MV-4-11 (cell line): ENCODE data around the gene PSMB9.
"Not testable (repeated sequence)": the region's sequence is repeated elsewhere in the genome, so short reads cannot be mapped to it uniquely, and the experiment has no call there.

Experiments
- DNase-seq: peaks from one replicate; lab custom pipeline; 2025; lab: John Stamatoyannopoulos, UW

The PSMB9 gene

GRCh38 chr6:32853541-32854375, at the start of gene PSMB9, which contains the start of gene TAP1:
Gene PSMB9 (plus strand): TSS chr6:32854192. CDS start chr6:32854230, 38 bp downstream.
Gene TAP1 (minus strand): TSS chr6:32853704. CDS start chr6:32853636, 68 bp downstream.
- peak; percentile 90 for DNase-seq

DNA sequence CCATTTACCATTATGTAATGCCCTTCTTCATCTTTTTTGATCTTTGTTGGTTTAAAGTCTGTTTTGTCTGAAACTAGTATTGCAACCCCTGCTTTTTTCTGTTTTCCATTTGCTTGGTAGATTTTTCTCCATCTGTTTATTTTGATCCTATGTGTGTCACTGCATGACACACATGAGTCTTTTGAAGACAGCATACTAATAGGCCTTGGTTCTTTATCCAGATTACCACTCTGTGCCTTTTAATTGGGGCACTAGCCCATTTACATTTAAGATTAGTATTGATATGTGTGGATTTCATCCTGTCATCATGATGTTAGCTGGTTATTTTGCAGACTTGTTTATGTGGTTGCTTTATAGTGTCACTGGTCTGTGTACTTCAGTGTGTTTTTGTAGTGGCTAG, 48.6 kb upstream of the PSMB9 start:
- DNase-seq, result not testable (repeated sequence)

DNA sequence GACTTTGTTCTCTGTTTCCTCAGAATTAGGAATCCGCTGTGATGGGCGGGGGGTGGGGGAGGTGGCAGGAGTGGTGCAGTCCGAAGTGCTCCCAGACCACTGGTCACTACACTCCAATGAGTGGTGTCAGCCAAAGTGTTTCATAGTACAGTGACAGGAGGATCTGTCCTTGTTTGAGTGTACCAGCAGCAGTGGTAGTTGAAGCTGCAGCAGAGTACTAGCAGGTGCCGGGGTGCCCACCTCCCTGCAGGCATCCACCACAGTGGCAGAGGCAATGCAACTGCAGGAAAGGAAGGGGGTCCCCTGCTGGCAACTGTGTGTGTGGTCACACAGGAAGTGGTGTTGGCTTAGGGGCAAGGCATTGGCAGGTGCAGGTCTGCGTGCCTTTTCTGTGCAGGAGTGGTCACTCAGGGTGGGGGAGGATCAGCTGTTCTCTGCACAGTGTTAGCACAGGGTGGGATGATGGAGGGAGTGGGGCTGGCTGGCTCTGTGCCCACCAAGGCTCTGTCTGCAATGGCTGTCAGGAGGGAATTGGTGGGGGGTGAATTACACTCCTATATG, 46.9 kb upstream of the PSMB9 start:
- DNase-seq, result no peak

GRCh38 chr6:32809171-32809570, 44.8 kb upstream of the PSMB9 start:
- DNase-seq, result no peak

GRCh38 chr6:32814145-32814544, 39.8 kb upstream of the PSMB9 start:
- DNase-seq, result peak; percentile 33

- no peak for DNase-seq
These were observed 38.9 kb upstream of the PSMB9 start for GRCh38 chr6:32815115-32815514.

DNA sequence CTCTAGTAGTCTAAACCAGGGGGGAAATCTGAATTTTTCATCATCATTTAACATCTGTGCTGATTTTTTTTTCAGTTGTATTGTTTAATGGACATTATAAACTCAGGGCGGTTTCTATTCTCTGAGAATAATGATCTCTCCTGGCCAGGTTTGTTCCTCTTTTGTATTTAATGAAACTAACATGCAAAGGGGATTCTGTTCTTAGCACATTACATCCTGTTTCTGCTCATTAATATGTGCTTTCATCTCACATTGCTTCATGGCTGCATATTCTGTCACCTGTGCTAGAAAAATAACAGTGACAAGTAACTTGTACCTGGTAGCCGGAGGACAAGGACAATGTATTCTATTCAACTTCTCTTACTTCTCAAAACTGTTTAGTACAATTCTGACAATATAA, 38.0 kb upstream of the PSMB9 start:
- DNase-seq, result peak; percentile 27

GRCh38 chr6:32816746-32817204, 37.2 kb upstream of the PSMB9 start, which contains the start of gene HLA-DOB:
Gene HLA-DOB (minus strand): TSS chr6:32817002. CDS start chr6:32816951, 51 bp downstream.
- no peak for DNase-seq

DNA sequence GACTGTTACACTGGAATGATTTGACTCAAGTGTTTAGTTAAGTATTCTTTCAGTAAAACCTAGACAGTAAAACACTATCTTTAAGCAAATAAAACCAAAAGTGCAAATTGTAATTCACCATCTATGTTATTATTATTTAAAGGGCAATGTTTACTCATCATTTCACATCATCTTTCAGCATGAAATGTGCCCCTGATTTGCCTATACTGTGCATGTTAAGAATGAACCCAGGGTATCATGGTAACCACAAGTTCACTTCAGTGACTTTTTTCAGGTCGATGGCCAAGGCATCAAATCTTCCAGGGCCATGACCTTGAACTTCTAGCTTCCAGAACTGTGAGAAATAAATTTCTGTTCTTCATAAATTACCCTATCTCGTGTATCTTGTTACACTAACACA, 35.1 kb upstream of the PSMB9 start:
- DNase-seq, result no peak

DNA sequence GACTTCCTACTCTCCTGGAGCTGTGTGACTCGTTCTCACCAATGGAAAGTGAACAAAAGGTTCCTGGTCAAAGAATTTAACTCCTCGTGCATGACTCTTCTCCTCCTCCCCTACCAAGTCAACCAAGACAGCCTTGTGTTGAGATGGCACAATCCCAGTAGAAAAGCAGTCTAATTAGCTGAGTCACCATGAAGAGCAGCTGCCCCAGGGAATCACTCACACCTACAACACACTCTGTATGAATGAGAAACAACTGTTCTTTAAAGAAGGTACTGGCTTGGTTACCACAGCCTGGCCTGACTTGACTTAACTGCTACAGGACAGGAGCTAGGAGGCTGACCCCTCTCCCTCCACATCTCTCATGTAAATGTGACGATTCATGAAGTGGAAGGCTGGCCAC, 34.3 kb upstream of the PSMB9 start:
- DNase-seq, result no peak

GRCh38 chr6:32825966-32826365, 28.0 kb upstream of the PSMB9 start:
- DNase-seq, result no peak

DNA sequence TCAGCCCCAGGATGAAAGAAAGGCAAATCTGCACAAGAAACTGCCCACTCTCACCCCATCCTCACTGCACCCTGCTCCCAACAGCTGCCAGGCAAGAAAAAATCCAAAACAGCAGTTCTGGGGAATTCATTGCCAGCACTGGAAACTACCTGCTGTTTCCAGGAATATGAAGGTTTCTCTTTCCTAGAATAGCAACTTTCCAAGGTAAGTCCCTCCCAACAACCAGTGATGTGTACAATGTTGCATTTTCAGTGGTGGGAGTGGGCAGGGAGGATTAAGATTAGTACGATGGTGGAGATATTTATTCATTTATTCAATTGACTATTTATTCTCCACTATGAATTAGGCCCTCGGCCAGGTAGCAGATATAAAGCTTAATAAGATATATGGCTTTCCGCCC, 27.0 kb upstream of the PSMB9 start:
- no peak for DNase-seq

GRCh38 chr6:32829495-32829894, 24.5 kb upstream of the PSMB9 start:
- DNase-seq, result no peak

DNA sequence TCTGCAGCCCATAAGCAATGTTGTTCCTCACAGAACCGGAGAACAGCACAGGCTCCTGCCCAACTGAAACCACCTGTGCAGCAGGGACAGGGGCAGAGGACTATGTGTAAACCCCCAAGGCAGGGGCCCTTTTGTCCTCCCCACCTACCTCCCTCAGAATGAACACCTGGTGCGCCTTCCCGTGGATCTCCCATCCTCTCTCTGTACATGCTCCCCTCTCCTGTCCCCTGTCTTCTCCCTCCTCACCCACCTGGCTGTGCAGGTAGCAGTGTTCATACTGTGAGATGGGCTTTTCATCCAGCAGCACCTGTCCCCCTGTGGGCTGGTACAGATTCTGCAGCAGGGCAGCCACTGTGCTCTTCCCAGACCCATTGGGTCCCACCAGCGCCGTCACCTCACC, 24.0 kb upstream of the PSMB9 start:
- no peak for DNase-seq

DNA sequence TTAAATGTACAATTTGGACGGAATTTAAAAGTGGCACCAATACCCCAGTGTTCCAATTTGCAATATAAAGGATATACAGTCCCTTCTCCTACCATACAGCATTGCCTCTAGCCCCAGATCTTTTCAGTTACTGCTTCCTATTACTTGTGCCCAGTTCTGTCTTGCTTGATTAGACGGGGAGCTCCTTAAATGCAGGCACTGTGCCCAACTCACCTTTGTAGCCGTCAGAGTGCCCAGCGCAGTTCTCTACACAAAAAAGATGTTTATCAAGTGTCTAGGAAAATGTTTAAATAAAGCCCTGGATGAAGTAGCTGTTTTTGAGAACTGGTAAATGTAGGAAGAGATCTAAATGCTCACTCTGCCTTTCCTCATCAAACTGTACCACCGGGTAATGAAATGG, 23.1 kb upstream of the PSMB9 start:
- no peak for DNase-seq

GRCh38 chr6:32832535-32832934, 21.5 kb upstream of the PSMB9 start:
- no peak for DNase-seq

GRCh38 chr6:32833664-32834063, 20.3 kb upstream of the PSMB9 start:
- no peak for DNase-seq

- no peak for DNase-seq
These were observed 18.7 kb upstream of the PSMB9 start for GRCh38 chr6:32835167-32835893.

DNA sequence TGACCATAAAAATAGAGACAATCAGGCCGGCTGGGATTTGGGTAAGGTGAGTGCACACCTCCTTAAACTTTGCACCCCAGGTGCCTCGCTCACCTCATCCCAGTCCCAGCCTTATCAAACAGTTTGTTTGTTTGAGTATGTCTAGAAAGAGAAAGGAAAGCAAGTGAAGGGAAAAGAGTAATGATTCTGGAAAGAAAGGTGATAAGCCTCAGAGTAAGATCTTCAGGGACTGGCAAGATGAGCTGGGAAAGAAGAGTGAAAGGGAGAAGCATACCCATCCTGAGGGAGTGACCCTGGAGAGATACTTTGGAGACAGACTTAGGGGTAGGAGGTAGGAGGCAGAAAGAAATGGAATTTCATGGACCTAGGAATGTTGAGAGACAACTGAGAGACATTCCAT, 17.1 kb upstream of the PSMB9 start:
- no peak for DNase-seq

DNA sequence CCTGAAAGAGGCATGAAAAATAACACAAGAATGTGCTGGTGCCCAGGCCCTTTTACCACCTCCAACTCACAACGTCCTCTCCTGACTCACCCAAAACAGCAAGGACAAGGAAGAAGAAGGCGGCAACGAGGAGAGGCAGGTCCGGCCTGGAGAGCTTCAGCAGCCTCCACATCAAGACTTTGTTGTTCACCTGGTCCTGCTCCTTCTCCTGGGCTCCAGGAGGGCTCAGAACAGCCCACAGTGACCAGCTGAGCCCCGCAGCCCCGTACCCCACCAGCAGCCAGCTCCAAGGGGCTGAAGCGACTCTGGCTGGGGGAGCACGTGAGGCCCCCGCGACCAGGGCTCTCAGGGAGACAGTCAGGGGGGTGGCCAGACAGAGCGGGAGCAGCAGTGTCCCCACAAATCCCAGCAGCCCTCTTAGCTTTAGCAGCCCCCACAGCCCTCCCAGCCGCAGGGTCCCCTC, 16.3 kb upstream of the PSMB9 start:
- DNase-seq, result no peak

DNA sequence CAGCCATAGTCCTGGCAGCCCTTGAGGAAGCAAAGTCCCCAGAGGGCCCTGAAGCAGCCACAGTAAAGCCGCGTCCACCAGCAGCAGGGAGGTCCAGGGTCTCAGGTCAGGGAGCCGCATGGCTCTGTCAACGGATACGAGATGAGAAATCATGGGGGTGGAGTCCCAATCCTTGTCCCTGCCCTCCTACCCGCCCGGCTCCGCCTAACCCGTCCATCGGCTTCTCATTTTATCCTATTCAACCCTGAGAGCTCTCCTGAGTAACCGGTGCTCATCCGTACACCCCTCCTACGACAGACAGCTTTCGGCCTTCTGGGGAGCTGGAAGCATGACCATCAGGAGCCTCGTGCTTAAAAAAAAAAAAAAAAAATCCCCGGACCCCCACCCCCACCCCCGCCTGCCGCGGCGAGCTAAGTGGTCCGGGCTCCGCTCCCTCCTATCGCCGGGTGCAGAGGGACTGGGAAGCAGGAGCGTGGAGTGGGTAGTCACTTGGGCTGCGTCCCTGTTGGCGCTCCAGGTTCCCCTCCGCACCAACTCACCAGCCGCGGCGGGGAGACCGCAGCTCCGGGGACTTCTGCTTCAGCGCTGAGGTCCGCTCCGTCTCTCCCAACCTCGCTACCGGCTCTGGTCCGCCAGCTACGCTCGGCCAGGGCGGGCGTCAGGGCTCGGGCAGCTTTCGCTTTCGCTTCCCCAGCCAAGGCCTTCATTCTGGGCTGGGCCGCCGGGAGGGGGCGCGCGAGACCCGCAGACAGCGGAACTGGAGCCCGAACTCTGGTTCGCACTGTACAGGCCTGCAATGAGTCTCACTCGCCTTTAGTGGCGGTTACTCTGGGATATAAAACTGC, 15.7 kb upstream of the PSMB9 start, which contains the start of gene TAP2:
Gene TAP2, minus strand, starts transcription at position 626 of the 845 bp plus-strand sequence. Its CDS starts 506 bp downstream, at position 120.
- DNase-seq, result peak; percentile 92

DNA sequence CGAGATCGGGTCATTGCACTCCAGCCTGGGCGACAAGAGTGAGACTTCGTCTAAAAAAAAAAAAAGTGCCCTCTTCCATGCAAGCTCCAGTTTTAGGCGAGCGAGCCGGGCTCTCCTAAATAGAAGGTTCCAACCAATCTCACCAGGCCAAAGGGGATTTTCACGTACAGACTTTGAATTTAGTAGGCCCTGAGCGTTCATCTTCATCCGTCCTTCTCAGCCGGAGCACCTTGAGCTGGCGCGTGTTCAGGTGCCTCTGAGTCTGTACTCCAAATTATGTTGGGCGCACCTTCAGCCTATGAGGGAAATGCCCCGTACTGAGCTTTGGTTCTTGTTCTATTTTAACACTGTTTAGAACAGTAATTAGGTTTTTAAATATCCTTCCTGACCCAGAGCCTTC, 14.6 kb upstream of the PSMB9 start:
- DNase-seq, result no peak
